ENCODE measurements around the gene NPTN.

DNA sequence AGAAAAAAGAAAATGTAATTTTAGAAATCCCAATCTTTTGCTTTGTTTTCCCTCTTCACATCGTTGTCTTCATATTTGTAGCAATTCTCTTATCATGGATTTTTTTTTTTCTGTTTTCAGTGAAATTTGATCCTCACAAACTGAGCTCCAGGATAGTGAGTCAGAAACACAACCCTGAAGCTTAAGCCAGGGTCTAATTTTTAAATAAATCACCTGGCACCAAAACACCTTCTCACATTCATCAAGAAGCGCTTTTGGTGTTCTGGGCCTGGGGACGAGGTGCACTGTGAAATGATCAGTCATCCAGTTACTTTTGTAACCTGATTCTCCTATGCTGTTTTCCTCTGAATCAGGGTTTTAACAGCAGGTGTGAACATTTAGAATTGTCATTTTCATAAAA, 102.5 kb downstream of the NPTN start:
- TF ChIP-seq ZNF70 (CRISPR knock-in tag; IDR thresholded peaks at IDR 0.05) (no peak), ARNTL (CRISPR knock-in tag; IDR thresholded peaks at IDR 0.05; ENCODE audit: borderline replicate concordance, low read depth) (no peak), CSDC2 (CRISPR knock-in tag; IDR thresholded peaks at IDR 0.05) (no peak), RARB (CRISPR knock-in tag; IDR thresholded peaks at IDR 0.05) (no peak), ZNF565 (CRISPR knock-in tag; conservative IDR thresholded peaks at IDR 0.05; ENCODE audit: low read depth) (no peak), ZFP30 (CRISPR knock-in tag; IDR thresholded peaks at IDR 0.05) (no peak), BACH2 (CRISPR knock-in tag; IDR thresholded peaks at IDR 0.05; ENCODE audit: borderline replicate concordance) (no peak), ZNF8 (CRISPR knock-in tag; IDR thresholded peaks at IDR 0.05) (no peak)
- TF ChIP-seq, protein P1, sequence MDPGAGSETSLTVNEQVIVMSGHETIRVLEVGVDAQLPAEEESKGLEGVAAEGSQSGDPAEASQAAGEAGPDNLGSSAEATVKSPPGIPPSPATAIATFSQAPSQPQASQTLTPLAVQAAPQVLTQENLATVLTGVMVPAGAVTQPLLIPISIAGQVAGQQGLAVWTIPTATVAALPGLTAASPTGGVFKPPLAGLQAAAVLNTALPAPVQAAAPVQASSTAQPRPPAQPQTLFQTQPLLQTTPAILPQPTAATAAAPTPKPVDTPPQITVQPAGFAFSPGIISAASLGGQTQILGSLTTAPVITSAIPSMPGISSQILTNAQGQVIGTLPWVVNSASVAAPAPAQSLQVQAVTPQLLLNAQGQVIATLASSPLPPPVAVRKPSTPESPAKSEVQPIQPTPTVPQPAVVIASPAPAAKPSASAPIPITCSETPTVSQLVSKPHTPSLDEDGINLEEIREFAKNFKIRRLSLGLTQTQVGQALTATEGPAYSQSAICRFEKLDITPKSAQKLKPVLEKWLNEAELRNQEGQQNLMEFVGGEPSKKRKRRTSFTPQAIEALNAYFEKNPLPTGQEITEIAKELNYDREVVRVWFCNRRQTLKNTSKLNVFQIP (CRISPR knock-in tag; IDR thresholded peaks at IDR 0.05; ENCODE audit: borderline replicate concordance, low read depth) = no peak
- TF ChIP-seq, protein P2, sequence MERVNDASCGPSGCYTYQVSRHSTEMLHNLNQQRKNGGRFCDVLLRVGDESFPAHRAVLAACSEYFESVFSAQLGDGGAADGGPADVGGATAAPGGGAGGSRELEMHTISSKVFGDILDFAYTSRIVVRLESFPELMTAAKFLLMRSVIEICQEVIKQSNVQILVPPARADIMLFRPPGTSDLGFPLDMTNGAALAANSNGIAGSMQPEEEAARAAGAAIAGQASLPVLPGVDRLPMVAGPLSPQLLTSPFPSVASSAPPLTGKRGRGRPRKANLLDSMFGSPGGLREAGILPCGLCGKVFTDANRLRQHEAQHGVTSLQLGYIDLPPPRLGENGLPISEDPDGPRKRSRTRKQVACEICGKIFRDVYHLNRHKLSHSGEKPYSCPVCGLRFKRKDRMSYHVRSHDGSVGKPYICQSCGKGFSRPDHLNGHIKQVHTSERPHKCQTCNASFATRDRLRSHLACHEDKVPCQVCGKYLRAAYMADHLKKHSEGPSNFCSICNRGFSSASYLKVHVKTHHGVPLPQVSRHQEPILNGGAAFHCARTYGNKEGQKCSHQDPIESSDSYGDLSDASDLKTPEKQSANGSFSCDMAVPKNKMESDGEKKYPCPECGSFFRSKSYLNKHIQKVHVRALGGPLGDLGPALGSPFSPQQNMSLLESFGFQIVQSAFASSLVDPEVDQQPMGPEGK (CRISPR knock-in tag; IDR thresholded peaks at IDR 0.05; ENCODE audit: borderline replicate concordance) = no peak
- TF ChIP-seq, protein P3, sequence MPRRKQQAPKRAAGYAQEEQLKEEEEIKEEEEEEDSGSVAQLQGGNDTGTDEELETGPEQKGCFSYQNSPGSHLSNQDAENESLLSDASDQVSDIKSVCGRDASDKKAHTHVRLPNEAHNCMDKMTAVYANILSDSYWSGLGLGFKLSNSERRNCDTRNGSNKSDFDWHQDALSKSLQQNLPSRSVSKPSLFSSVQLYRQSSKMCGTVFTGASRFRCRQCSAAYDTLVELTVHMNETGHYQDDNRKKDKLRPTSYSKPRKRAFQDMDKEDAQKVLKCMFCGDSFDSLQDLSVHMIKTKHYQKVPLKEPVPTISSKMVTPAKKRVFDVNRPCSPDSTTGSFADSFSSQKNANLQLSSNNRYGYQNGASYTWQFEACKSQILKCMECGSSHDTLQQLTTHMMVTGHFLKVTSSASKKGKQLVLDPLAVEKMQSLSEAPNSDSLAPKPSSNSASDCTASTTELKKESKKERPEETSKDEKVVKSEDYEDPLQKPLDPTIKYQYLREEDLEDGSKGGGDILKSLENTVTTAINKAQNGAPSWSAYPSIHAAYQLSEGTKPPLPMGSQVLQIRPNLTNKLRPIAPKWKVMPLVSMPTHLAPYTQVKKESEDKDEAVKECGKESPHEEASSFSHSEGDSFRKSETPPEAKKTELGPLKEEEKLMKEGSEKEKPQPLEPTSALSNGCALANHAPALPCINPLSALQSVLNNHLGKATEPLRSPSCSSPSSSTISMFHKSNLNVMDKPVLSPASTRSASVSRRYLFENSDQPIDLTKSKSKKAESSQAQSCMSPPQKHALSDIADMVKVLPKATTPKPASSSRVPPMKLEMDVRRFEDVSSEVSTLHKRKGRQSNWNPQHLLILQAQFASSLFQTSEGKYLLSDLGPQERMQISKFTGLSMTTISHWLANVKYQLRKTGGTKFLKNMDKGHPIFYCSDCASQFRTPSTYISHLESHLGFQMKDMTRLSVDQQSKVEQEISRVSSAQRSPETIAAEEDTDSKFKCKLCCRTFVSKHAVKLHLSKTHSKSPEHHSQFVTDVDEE (CRISPR knock-in tag; IDR thresholded peaks at IDR 0.05) = no peak
